HEK293 (cell line): ENCODE data around the gene ARHGEF7.

Experiments used
- BCL11B ChIP-seq: fragments of 450-650 bp; formaldehyde crosslinking; IDR thresholded peaks from 2 replicates; pipeline ENCODE4 v1.5.1; 2016; ENCODE audit warnings: low read depth, missing biosample characterization, missing genetic modification characterization
- EGR2 ChIP-seq: fragments of 450-650 bp; formaldehyde crosslinking; IDR thresholded peaks from 2 replicates; pipeline ENCODE4 v1.5.1; 2016; ENCODE audit warnings: low read depth, missing biosample characterization, missing genetic modification characterization
- GLIS2 ChIP-seq: fragments of 450-650 bp; formaldehyde crosslinking; IDR thresholded peaks from 2 replicates; pipeline ENCODE4 v1.5.1; 2016; ENCODE audit warnings: missing biosample characterization, missing genetic modification characterization
- OVOL3 ChIP-seq: fragments of 450-650 bp; formaldehyde crosslinking; IDR thresholded peaks from 2 replicates; pipeline ENCODE4 v1.5.1; 2016; ENCODE audit warnings: missing biosample characterization, missing genetic modification characterization
- SP7 ChIP-seq: fragments of 450-650 bp; formaldehyde crosslinking; IDR thresholded peaks from 2 replicates; pipeline ENCODE4 v1.5.1; 2016; ENCODE audit warnings: missing biosample characterization, missing genetic modification characterization
- TCF7L2 ChIP-seq: IDR thresholded peaks from 2 replicates; pipeline ENCODE4 v1.6.1; 2011; ENCODE audit warnings: low read depth, mild to moderate bottlenecking, inconsistent platforms, low read length, moderate library complexity, borderline replicate concordance
- ZBTB10 ChIP-seq: fragments of 450-650 bp; formaldehyde crosslinking; IDR thresholded peaks from 2 replicates; pipeline ENCODE4 v1.5.1; 2016; ENCODE audit warnings: missing biosample characterization, missing genetic modification characterization
- ZBTB48 ChIP-seq: fragments of 450-650 bp; formaldehyde crosslinking; IDR thresholded peaks from 2 replicates; pipeline ENCODE4 v1.5.1; 2016; ENCODE audit warnings: missing biosample characterization, missing genetic modification characterization
- ZIC2 ChIP-seq: fragments of 450-650 bp; formaldehyde crosslinking; IDR thresholded peaks from 2 replicates; pipeline ENCODE4 v1.5.1; 2016; ENCODE audit warnings: missing biosample characterization, missing genetic modification characterization
- ZNF133 ChIP-seq: fragments of 450-650 bp; formaldehyde crosslinking; IDR thresholded peaks from 2 replicates; pipeline ENCODE4 v1.5.1; 2016; ENCODE audit warnings: missing biosample characterization, missing genetic modification characterization
- ZNF148 ChIP-seq: fragments of 450-650 bp; formaldehyde crosslinking; IDR thresholded peaks from 2 replicates; pipeline ENCODE4 v1.5.0; 2017; ENCODE audit warnings: missing biosample characterization, missing genetic modification characterization, borderline replicate concordance
- ZNF169 ChIP-seq: fragments of 450-650 bp; formaldehyde crosslinking; IDR thresholded peaks from 2 replicates; pipeline ENCODE4 v1.5.1; 2016; ENCODE audit warnings: missing biosample characterization, missing genetic modification characterization
- ZNF23 ChIP-seq: fragments of 450-650 bp; formaldehyde crosslinking; IDR thresholded peaks from 2 replicates; pipeline ENCODE4 v1.5.1; 2016; ENCODE audit warnings: missing biosample characterization, missing genetic modification characterization, borderline replicate concordance
- ZNF266 ChIP-seq: fragments of 450-650 bp; formaldehyde crosslinking; IDR thresholded peaks from 2 replicates; pipeline ENCODE4 v1.5.1; 2016; ENCODE audit warnings: missing biosample characterization, missing genetic modification characterization, low read depth
- ZNF292 ChIP-seq: fragments of 450-650 bp; formaldehyde crosslinking; IDR thresholded peaks from 2 replicates; pipeline ENCODE4 v1.5.1; 2016; ENCODE audit warnings: low read depth, missing biosample characterization, missing genetic modification characterization, borderline replicate concordance
- ZNF510 ChIP-seq: fragments of 450-650 bp; formaldehyde crosslinking; IDR thresholded peaks from 2 replicates; pipeline ENCODE4 v1.5.1; 2018; ENCODE audit warnings: mild to moderate bottlenecking, missing genetic modification characterization, missing biosample characterization; ENCODE audit not compliant: insufficient replicate concordance
- ZSCAN16 ChIP-seq: fragments of 450-650 bp; formaldehyde crosslinking; IDR thresholded peaks from 2 replicates; pipeline ENCODE4 v1.5.1; 2016; ENCODE audit warnings: missing biosample characterization, missing genetic modification characterization
- TF ChIP-seq, protein P1 (sequence below): IDR thresholded peaks from 2 replicates; pipeline ENCODE4 v1.6.1; 2011; ENCODE audit warnings: mild to moderate bottlenecking, low read depth, low read length, borderline replicate concordance
- TF ChIP-seq, protein P2 (sequence below): fragments of 450-650 bp; formaldehyde crosslinking; IDR thresholded peaks from 2 replicates; pipeline ENCODE4 v1.5.1; 2017; ENCODE audit warnings: missing biosample characterization, missing genetic modification characterization
- TF ChIP-seq, protein P3 (sequence below): fragments of 450-650 bp; formaldehyde crosslinking; IDR thresholded peaks from 2 replicates; pipeline ENCODE4 v1.5.1; 2016; ENCODE audit warnings: missing biosample characterization, missing genetic modification characterization
- TF ChIP-seq, protein P4 (sequence below): fragments of 450-650 bp; formaldehyde crosslinking; IDR thresholded peaks from 2 replicates; pipeline ENCODE4 v1.5.1; 2016; ENCODE audit warnings: missing biosample characterization, missing genetic modification characterization
- TF ChIP-seq, protein P5 (sequence below): fragments of 450-650 bp; formaldehyde crosslinking; IDR thresholded peaks from 2 replicates; pipeline ENCODE4 v1.5.1; 2016; ENCODE audit warnings: missing biosample characterization, missing genetic modification characterization

Gene ARHGEF7

GRCh38 chr13:111153279-111153976 is 38.3 kb downstream of the ARHGEF7 start (continued):
- no peak for TF ChIP-seq ZBTB10
- TF ChIP-seq ZNF510 = no peak
- TF ChIP-seq, protein P1, sequence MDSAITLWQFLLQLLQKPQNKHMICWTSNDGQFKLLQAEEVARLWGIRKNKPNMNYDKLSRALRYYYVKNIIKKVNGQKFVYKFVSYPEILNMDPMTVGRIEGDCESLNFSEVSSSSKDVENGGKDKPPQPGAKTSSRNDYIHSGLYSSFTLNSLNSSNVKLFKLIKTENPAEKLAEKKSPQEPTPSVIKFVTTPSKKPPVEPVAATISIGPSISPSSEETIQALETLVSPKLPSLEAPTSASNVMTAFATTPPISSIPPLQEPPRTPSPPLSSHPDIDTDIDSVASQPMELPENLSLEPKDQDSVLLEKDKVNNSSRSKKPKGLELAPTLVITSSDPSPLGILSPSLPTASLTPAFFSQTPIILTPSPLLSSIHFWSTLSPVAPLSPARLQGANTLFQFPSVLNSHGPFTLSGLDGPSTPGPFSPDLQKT = no peak
- peak; percentile 58; the same call in 1 of the 2 replicates for TF ChIP-seq ZBTB48 (tag by site-specific recombination)
- peak; percentile 53; the same call in 1 of the 2 replicates for TF ChIP-seq BCL11B (tag by site-specific recombination)
- no peak for TF ChIP-seq ZNF266
- TF ChIP-seq, protein P2, sequence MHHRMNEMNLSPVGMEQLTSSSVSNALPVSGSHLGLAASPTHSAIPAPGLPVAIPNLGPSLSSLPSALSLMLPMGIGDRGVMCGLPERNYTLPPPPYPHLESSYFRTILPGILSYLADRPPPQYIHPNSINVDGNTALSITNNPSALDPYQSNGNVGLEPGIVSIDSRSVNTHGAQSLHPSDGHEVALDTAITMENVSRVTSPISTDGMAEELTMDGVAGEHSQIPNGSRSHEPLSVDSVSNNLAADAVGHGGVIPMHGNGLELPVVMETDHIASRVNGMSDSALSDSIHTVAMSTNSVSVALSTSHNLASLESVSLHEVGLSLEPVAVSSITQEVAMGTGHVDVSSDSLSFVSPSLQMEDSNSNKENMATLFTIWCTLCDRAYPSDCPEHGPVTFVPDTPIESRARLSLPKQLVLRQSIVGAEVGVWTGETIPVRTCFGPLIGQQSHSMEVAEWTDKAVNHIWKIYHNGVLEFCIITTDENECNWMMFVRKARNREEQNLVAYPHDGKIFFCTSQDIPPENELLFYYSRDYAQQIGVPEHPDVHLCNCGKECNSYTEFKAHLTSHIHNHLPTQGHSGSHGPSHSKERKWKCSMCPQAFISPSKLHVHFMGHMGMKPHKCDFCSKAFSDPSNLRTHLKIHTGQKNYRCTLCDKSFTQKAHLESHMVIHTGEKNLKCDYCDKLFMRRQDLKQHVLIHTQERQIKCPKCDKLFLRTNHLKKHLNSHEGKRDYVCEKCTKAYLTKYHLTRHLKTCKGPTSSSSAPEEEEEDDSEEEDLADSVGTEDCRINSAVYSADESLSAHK (tag by site-specific recombination) = peak; percentile 21; the same call in 1 of the 2 replicates
- TF ChIP-seq, protein P3, sequence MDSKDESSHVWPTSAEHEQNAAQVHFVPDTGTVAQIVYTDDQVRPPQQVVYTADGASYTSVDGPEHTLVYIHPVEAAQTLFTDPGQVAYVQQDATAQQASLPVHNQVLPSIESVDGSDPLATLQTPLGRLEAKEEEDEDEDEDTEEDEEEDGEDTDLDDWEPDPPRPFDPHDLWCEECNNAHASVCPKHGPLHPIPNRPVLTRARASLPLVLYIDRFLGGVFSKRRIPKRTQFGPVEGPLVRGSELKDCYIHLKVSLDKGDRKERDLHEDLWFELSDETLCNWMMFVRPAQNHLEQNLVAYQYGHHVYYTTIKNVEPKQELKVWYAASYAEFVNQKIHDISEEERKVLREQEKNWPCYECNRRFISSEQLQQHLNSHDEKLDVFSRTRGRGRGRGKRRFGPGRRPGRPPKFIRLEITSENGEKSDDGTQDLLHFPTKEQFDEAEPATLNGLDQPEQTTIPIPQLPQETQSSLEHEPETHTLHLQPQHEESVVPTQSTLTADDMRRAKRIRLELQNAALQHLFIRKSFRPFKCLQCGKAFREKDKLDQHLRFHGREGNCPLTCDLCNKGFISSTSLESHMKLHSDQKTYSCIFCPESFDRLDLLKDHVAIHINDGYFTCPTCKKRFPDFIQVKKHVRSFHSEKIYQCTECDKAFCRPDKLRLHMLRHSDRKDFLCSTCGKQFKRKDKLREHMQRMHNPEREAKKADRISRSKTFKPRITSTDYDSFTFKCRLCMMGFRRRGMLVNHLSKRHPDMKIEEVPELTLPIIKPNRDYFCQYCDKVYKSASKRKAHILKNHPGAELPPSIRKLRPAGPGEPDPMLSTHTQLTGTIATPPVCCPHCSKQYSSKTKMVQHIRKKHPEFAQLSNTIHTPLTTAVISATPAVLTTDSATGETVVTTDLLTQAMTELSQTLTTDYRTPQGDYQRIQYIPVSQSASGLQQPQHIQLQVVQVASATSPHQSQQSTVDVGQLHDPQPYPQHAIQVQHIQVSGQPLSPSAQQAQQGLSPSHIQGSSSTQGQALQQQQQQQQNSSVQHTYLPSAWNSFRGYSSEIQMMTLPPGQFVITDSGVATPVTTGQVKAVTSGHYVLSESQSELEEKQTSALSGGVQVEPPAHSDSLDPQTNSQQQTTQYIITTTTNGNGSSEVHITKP (tag by site-specific recombination) = peak; percentile 39; the same call in 1 of the 2 replicates
- peak; percentile 88 for TF ChIP-seq SP7
- TF ChIP-seq, protein P4, sequence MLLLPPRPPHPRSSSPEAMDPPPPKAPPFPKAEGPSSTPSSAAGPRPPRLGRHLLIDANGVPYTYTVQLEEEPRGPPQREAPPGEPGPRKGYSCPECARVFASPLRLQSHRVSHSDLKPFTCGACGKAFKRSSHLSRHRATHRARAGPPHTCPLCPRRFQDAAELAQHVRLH (tag by site-specific recombination) = peak; percentile 77; the same call in 1 of the 2 replicates
- no peak; the same call in 1 of the 2 replicates for TF ChIP-seq ZIC2 (tag by site-specific recombination)
- no peak for TF ChIP-seq ZNF148 (tag by site-specific recombination)
- no peak for TF ChIP-seq ZNF23 (tag by site-specific recombination)
- TF ChIP-seq ZNF133 (tag by site-specific recombination) = no peak
- peak; percentile 78 for TF ChIP-seq GLIS2
- TF ChIP-seq ZSCAN16 (tag by site-specific recombination) = no peak; the same call in 1 of the 2 replicates
- TF ChIP-seq EGR2 (tag by site-specific recombination) = peak; percentile 86
- TF ChIP-seq OVOL3 (tag by site-specific recombination) = no peak
- no peak for TF ChIP-seq TCF7L2
- TF ChIP-seq, protein P5, sequence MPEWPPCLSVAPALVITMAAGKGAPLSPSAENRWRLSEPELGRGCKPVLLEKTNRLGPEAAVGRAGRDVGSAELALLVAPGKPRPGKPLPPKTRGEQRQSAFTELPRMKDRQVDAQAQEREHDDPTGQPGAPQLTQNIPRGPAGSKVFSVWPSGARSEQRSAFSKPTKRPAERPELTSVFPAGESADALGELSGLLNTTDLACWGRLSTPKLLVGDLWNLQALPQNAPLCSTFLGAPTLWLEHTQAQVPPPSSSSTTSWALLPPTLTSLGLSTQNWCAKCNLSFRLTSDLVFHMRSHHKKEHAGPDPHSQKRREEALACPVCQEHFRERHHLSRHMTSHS (tag by site-specific recombination) = 0 out of 2 replicates have a peak, but pooled peaks have one; percentile 8
- TF ChIP-seq ZNF169 (tag by site-specific recombination) = no peak
- TF ChIP-seq ZNF292 (tag by site-specific recombination) = no peak
